Fibroblast of villous mesenchyme (primary cell): ENCODE results near the gene GPRC5A. TPM values are rescaled to one million over a fixed set of nuclear protein-coding genes. Genes with fewer than 3 reads are reported as not detected.
A peak's percentile ranks its signal among the peaks of the same experiment; 100 is the strongest.

ENCODE experiments used
- DNase-seq: peaks from one replicate; pipeline ENCODE4 v3.0.0-alpha.2; 2010; ENCODE audit warnings: low read depth
- H3K4me3 ChIP-seq: 2 replicates; pipeline ENCODE4 v1.5.1; 2011; ENCODE audit warnings: low read depth, mild to moderate bottlenecking, low read length
- total RNA-seq: library from RNA; depleted of rRNA; stranded (reverse); fragments of >200 nt; gene quantifications from 2 replicates; pipeline ENCODE4 v1.2.3, GENCODE V29; 2012
- TF ChIP-seq, protein P1 (sequence below): IDR thresholded peaks from 2 replicates; pipeline ENCODE4 v1.5.1; 2012; ENCODE audit warnings: low read depth, mild to moderate bottlenecking, low read length; ENCODE audit not compliant: insufficient read depth

Gene GPRC5A
- total RNA-seq, 1 donor, result 127 TPM

DNA sequence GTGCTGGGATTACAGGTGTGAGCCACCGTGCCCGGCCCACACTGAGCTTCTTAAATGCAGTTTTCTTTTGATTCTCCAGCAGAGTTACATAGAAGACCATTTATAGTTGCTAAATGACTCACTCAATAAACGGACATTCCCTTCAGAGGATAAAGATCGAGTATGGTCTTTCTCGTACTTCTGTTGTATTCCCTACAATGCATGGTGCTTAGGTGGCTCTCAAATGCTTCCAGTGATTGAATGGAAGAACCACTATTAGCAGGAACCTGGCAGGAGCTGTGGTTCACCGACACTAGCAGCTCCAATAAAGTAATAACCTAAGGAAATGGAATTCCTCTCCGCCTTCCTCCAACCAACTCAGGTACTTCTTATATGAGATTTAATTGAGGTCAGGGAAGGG, 3.9 kb upstream of the GPRC5A start:
- DNase-seq, result no peak
- H3K4me3 ChIP-seq, result no peak overlapping the region
- TF ChIP-seq, protein P1, sequence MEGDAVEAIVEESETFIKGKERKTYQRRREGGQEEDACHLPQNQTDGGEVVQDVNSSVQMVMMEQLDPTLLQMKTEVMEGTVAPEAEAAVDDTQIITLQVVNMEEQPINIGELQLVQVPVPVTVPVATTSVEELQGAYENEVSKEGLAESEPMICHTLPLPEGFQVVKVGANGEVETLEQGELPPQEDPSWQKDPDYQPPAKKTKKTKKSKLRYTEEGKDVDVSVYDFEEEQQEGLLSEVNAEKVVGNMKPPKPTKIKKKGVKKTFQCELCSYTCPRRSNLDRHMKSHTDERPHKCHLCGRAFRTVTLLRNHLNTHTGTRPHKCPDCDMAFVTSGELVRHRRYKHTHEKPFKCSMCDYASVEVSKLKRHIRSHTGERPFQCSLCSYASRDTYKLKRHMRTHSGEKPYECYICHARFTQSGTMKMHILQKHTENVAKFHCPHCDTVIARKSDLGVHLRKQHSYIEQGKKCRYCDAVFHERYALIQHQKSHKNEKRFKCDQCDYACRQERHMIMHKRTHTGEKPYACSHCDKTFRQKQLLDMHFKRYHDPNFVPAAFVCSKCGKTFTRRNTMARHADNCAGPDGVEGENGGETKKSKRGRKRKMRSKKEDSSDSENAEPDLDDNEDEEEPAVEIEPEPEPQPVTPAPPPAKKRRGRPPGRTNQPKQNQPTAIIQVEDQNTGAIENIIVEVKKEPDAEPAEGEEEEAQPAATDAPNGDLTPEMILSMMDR, result no peak

DNA sequence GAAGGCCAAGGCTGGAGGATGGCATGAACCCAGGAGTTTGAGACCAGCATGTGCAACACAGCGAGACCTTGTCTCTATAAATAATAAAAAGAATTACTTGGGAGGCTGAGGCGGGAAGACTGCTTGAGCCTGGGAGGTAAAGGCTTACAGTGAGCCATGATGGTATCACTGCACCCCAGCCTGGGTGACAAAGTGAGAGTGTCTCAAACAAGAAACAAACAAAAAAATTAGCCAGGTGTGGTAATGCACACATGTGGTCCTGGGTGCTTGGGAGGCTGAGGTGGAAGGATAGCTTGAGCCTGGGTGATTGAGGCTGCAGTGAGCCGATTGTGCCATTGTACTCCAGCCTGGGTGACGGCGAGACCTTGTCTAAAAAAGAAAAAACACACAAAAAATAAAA, 1.7 kb upstream of the GPRC5A start:
- no peak overlapping the region for H3K4me3 ChIP-seq
- DNase-seq, result no peak
- TF ChIP-seq, protein P1, result no peak

- peak; percentile 82 for DNase-seq
- peak overlapping the region; percentile 80 for H3K4me3 ChIP-seq
- TF ChIP-seq, protein P1, result peak; percentile 5
Observed at GRCh38 chr12:12890543-12891079, 751 bp upstream of the GPRC5A start.

DNA sequence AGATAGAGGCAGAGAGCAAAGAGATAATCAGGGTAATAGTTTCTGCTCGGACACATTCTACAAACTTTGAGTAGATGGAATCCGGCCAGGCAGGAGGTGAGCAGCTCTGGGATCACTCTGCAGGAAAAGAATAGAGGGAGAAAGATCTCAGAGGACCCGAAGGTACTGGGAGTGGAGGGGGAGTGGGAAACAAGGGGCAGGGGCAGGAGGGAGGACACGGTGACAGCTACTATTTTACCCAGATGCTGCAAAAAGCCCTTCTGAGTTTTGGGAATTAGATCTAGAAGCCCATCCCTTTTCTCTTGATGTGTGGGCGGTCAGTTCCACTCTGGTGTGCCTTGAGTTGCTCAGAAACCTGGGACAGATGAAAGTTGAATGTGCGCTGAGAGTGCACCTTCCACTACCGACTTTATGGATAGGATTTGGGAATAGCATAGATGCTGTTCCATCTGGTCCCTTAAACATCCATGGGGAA, 556 bp downstream of the GPRC5A start:
- H3K4me3 ChIP-seq, result peak overlapping the region; percentile 80
- TF ChIP-seq, protein P1, result no peak
- peak; percentile 38 for DNase-seq

GRCh38 chr12:12892681-12893141, 1.3 kb downstream of the GPRC5A start:
- H3K4me3 ChIP-seq, result peak overlapping the region; percentile 80
- DNase-seq, result no peak
- TF ChIP-seq, protein P1, result no peak

- DNase-seq, result no peak
- H3K4me3 ChIP-seq, result peak overlapping the region; percentile 80
- TF ChIP-seq, protein P1, result no peak
Observed at GRCh38 chr12:12893438-12893837, 2.1 kb downstream of the GPRC5A start.

DNA sequence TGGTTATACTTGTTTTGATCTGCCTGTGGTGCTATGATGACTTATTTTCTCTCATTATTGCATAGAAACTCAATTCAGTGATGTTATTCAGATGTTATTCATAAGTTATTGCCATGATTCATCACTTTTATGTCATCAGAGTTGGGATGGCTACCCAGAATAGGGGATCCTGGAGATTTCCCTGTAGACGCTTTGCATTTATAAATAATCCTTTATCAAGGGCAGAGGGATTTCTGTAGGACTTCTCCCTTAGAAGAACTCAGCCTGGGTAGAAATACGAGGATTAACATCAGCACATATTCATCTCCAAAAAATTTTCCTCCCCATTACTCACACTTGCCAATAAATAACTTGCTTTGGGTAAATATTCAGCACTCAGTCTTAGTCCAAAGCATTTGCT, 4.9 kb downstream of the GPRC5A start:
- TF ChIP-seq, protein P1, result no peak
- DNase-seq, result peak; percentile 93
- peak overlapping the region; percentile 3 for H3K4me3 ChIP-seq
